SHP77 treated with DMSO at 0.1 percent for 48 hours (cell line): ENCODE measurements around the gene TNFAIP8L1.

Source experiments
- DNase-seq: peaks from one replicate; lab custom pipeline; 2025; lab: John Stamatoyannopoulos, UW

Gene TNFAIP8L1

DNA sequence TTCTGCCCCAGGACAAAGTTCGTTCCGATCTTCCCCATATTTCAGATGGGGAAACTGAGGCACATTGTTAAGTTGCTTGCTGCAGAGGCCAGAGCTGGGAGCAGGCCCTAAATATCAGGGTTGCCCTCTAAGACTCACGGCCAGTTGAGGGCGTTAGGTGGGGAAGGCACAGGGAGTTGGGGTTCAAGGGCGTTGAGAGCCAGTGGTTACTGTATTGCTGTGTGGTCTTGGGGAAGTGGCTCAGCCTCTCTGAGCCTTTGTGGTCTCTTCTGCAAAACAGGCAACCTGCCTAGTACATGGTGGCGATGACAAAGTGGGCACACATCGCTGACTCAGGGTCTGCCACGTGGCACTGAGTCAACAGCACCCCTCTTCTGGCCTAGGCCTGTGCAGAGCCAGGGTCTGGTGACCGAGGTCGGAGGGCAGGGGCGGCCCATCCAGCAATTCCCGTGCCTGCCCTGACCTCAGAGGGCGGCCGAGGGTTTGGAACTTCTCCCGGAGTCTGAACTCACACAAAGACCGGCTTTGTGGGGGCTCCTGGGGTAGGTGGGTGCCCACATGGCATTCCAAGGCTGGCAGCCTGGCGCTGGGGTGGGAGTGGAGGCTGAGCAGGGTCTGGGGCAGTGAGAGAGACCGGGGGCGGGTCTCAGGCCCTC is 10.2 kb downstream of the TNFAIP8L1 start:
- DNase-seq = no peak

GRCh38 chr19:4650159-4650558 is 10.8 kb downstream of the TNFAIP8L1 start:
- no peak for DNase-seq

GRCh38 chr19:4652075-4652474 is 12.8 kb downstream of the TNFAIP8L1 start:
- no peak for DNase-seq

DNA sequence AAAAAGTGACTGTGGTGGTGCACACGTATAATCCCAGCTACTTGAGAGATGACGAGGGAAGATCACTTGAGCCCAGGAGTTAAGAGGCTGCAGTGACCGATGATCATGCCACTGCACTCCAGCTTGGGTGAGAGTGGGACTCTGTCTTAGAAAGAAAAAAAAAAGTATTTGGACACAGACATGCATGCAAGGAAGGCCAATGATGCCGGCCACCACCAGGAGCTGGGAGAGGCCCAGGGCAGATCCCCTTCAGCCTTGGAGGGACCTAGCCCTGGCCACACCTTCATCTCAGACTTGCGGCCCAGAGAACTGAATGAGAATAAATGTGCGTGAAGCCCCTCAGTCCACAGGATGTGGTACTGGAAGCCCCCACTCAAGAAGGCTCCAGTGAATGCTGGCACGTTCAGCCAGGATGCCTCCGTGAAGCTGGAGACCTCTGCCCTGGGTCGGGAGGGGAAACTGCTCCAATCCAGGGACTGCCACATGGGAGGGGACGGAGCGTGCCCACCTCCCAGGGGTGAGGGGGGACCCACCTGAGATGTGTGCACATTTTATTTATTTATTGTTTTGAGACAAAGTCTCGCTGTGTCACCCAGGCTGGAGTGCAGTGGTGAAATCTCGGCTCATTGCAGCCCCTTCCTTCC is 14.6 kb downstream of the TNFAIP8L1 start:
- no peak for DNase-seq

- DNase-seq = no peak
Measured at GRCh38 chr19:4654437-4655361, 15.4 kb downstream of the TNFAIP8L1 start.

- DNase-seq = no peak
Measured at GRCh38 chr19:4656102-4656501, 16.8 kb downstream of the TNFAIP8L1 start.

GRCh38 chr19:4657262-4657661 is 17.9 kb downstream of the TNFAIP8L1 start:
- DNase-seq = no peak

DNA sequence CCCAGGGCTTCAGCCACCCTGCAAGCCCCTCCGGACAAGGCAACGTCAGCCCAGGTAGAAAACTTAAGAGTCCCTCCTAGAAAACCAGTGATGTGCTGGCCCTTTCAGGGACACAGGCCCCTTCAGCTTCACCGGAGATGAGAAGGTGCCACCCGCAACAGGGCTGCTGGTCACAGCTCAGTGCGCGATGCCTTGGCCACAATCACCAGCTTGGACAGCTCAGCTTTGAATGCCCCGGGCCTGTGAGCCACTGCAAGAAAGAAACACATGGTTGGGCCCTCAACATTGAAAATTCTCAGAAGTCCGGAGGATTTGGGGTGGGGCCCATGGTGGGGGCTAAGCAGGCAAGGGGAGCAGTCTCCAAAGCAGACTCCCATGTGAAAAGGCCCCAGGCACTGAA is 18.5 kb downstream of the TNFAIP8L1 start:
- DNase-seq = no peak

GRCh38 chr19:4660181-4660791 is 21.0 kb downstream of the TNFAIP8L1 start:
- no peak for DNase-seq

GRCh38 chr19:4660993-4661392 is 21.7 kb downstream of the TNFAIP8L1 start:
- DNase-seq = no peak

GRCh38 chr19:4662020-4662695 is 22.8 kb downstream of the TNFAIP8L1 start:
- DNase-seq = no peak

DNA sequence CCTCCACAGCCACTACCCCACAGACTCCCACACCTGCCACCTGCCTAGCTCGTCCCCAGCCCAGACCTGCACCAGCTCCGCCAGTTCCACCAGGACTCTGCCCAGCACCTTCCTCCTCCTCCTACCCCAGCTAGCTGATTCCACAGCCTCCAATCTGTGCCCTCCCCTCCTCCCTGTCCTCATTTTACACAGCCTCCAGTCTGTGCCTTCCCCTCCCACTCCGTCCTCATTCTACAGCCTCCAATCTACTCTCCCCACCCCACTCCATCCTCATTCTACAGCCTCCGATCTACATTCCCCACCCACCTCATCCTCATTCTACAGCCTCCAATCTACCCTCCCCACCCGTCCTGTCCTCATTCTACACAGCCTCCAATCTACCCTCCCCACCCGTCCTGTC is 23.5 kb downstream of the TNFAIP8L1 start:
- DNase-seq = no peak

DNA sequence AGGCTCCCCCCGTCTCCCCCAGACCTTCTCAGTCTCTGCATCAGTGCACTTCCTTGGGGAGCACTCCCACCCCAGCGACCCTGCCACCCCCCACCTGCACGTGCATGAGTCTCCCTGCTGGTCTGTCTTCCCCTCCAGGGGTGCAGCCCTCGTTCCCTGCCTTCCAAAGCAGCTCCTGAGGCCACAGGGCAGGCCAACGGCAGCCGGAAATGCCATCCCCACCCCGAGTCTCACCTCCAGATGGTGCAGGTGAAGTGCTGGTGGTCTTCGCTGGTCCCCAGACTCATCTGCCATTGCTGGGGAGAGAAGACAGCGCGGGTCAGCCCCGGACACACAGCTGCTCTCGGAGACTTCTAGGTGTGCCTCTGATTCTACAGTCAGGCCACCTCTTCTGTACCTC is 25.3 kb downstream of the TNFAIP8L1 start:
- no peak for DNase-seq

GRCh38 chr19:4669723-4670480 is 30.6 kb downstream of the TNFAIP8L1 start, which contains the start of gene MYDGF:
Gene MYDGF (minus strand): TSS chr19:4670342. CDS start chr19:4670334, 8 bp downstream.
- DNase-seq = peak; percentile 63

- DNase-seq = no peak
Measured at GRCh38 chr19:4671185-4671851, 32.0 kb downstream of the TNFAIP8L1 start.

DNA sequence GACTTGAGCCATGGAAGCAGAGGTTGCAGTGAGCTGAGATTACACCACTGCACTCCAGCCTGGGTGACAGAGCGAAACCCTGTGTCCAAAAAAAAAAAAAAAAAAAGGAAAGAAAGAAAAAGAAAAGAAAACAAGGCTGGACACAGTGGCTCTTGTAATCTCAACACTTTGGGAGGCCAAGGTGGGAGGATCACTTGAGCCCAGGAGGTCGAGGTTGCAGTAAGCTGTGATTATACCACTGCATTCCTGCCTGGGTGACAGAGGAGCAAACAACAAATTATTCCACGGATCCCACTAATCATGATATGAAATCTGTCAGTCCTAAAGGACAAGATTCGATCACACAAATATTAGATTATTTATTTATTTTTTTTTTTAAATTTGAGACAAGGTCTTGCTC is 33.9 kb downstream of the TNFAIP8L1 start:
- DNase-seq = no peak

- no peak for DNase-seq
Measured at GRCh38 chr19:4673726-4674125, 34.4 kb downstream of the TNFAIP8L1 start.

DNA sequence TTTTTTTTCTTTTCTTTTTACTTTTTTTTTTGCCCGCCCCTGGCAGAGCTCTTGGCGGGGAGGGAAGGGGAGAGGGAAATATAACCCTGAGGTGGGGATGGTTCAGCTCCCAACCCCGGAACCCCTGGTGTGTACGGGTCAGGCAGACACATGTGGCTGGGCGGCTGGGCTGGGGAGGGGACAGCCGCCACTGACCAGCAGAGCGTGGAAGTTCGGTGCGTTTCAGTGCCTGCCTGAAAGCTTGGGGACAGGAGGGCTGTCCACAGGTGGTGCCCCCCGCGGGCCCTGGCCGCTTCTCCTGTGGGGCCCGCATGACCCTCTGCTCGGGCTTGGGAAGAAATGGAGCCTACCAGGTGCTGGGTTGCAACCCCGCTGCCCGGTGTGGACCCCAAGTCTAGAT is 36.0 kb downstream of the TNFAIP8L1 start:
- DNase-seq = no peak

- DNase-seq = no peak
Measured at GRCh38 chr19:4676955-4677731, 37.8 kb downstream of the TNFAIP8L1 start.
